GM18951 (cell line): ENCODE results near the gene MAB21L2.

ENCODE experiments used
- POLR2A ChIP-seq: IDR thresholded peaks from 4 replicates; pipeline ENCODE4 v1.6.1; 2011; ENCODE audit warnings: mild to moderate bottlenecking; ENCODE audit not compliant: insufficient read length, insufficient read depth; ENCODE audit errors: extremely low read depth
- in situ Hi-C: fragments of 300-500 bp; cut with MboI; formaldehyde crosslinking; loops from one replicate; pipeline ENCODE4 v1.12.0; 2022; ENCODE audit warnings: low sequenced_read_pairs, mixed read lengths, inconsistent platforms; ENCODE audit not compliant: unreplicated experiment

The MAB21L2 gene

DNA sequence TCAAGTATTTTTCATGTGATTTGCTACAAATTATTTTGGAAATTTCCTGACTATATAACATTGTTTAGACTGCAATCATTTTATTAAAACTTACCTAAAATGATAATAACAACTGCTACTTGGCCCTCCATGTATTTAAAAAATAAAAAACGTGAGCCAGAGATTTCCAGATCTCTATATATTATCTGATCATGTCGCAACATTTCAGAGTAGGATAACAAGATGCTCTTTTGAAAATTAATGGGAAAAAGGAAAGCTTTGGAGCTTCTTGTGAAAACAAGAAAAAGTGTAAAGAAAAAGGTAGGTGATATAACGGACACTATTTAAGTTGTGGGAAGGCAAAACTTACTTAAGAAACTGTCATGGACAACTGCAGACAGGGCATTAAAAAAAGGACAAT, 14.9 kb upstream of the MAB21L2 start:
- in situ Hi-C loops, result no loop called here
- no peak for TF ChIP-seq POLR2A

- TF ChIP-seq POLR2A, result no peak
- in situ Hi-C loops, result no loop called here
Observed at GRCh38 chr4:150569384-150569987, 12.5 kb upstream of the MAB21L2 start.

- in situ Hi-C loops, result no loop called here
- no peak for TF ChIP-seq POLR2A
Observed at GRCh38 chr4:150569998-150570535, 11.9 kb upstream of the MAB21L2 start.

GRCh38 chr4:150570862-150571261, 11.1 kb upstream of the MAB21L2 start:
- in situ Hi-C loops, result no loop called here
- no peak for TF ChIP-seq POLR2A

- in situ Hi-C loops, result no loop called here
- no peak for TF ChIP-seq POLR2A
Observed at GRCh38 chr4:150572704-150573504, 9.0 kb upstream of the MAB21L2 start.

DNA sequence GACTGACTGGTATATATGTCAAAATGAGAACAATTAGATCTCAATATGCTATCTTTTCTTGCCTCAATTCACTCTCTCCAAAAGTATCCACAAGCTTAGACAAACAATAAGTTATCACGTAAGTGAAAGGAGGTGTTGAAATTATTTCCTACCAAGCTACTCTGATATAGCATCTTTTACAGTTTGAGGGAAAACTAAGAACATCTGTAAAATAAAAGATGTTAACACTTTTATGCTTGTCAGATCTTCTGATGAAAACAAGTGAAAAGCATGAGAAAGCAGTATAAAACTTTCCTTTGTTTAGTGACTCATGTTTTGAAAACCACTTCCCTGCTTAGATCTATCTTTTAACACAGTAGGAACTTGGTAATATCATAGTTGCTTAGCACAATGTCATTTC, 8.4 kb upstream of the MAB21L2 start:
- in situ Hi-C loops, result no loop called here
- no peak for TF ChIP-seq POLR2A

DNA sequence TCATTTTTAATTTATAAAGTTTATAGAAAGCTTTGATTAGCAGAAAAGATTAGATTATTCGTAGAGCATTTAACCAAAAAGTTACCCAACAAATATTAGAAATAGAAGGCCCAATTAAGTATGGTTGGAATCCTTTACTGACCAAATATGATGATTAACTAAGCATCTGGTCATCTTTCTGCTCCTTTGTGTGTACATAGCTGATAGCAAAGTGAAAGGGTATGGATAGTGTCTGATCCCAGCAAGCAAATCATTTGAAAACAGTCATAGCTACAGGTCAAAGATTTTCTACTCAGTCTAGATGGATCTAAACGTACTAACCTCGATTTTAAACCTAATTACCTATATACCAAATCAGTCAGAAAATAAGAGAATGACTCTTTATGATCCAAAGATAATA, 7.3 kb upstream of the MAB21L2 start:
- no peak for TF ChIP-seq POLR2A
- in situ Hi-C loops, result no loop called here

DNA sequence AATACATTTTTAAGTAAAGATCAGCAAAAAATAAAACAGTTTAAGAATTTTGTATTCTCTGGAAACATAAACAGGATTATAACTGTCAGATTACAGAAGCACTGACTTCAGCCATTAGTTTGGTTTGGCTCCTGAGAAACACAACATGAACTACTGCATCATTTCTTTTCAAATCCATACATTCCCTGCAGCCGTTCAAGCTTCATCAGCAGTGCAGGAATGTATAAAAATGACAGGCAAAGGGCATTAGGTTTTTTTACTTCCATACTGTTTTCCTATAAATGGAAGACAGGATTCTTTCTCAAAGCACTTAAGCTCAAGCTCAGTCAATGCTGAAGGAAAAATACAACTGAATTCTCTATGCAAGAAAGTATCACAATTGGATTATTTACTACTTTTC, 4.2 kb upstream of the MAB21L2 start:
- TF ChIP-seq POLR2A, result no peak
- in situ Hi-C loops, result no loop called here

DNA sequence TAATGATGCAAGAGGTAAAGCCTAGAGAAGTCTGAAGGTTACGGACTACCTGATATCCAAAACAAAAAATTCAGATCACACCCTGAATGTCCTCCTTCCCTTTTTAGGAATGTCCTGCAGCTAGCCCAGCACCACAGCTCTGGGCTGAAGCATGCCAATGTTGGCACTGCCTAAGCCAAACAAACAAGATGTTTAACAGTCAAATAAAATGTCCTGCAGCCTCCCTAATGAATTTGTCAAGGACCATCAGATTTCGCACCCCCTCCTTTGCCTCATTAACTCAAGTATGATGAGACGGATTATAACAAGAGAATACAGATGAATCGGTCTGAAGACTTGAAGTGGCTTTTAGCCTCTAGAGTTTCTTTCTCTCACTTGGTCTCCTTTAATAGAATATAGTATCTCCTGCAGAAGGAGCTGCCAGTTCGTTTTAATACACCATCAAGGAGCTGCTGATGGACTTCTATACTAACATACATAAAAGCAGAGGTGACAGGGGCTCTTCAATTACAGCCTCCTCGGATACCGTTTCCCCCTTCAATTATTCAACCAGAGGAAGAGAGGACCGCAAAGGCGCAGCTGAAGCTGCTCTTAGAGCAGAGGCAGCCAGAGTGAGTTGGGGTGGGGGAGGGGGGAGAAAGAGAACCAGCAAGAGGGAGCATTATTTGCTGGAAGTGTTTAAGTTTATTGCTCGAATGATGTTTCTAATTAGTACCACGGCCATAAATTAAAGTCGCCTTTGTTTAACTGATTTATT, 3.0 kb upstream of the MAB21L2 start:
- in situ Hi-C loops, result no loop called here
- TF ChIP-seq POLR2A, result no peak

- no peak for TF ChIP-seq POLR2A
- in situ Hi-C loops, result no loop called here
Observed at GRCh38 chr4:150579551-150580234, 2.3 kb upstream of the MAB21L2 start.

DNA sequence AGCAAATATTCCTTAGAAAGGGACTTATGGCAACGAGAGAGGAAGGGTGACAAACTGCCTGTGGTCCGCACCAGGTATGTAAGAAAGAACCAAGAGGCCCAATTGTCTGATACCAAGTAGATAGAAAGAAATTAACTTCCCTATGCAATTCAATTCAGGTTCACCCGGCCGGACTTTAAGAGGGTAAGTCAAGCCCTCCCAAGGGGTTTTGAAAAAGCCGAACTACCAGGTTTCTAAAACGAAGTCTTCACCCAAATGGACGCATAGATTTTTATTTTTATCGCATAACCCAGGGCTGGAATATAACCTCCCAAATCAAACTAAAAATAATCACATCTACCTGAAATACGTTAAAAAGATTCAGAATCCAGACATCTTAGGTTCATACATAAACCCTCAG, 1.6 kb upstream of the MAB21L2 start:
- no peak for TF ChIP-seq POLR2A
- in situ Hi-C loops, result no loop called here

DNA sequence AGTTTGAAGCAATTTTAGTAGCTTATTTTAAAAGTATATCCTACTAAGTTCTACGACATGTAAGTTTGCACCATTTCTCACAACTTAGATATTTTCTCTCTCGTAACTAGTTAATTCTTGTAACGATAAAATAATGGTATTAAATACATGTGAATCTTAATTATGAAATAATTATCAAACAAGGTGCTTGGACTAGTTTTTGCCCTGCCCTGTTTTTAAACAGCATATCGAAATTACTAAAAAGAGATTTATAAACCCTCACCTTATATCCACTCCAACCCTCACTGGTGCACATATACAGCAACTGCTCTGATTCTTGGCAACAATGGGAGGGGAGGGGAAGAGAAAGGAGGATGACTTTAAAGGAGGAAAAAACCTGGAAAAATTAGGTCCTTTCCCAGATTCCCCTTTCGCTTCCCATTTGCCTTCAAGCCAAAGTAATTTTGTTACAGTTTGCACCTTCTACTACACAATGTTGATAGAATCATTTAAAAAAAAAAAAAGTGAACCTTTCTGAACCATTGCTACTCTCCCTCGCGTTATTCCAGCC, 820 bp upstream of the MAB21L2 start:
- in situ Hi-C loops, result no loop called here
- no peak for TF ChIP-seq POLR2A

DNA sequence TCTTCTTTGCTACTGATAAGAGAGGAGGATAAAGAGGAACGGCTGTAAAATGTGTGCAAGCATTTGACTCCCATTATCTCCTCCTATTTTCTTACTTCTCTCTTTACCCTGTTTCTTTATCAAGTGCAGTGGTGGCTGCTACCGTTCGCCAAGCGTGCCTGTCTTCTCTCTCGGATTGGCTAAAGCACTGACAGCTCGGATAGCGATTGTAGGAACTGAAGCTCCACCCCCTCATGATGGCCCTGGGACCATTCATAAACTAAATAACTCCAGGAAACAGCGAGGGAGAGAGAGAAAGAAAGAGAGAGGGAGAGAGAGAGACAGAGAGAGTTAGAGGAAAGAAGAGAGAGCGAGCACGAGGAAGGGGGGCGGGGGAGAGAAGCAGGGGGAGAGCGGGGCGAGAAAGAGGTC, 305 bp upstream of the MAB21L2 start:
- in situ Hi-C loops, result no loop called here
- no peak for TF ChIP-seq POLR2A
